A673 (cell line): Measurements from ENCODE around the gene SMIM41.

Experiments used
- EZH2 ChIP-seq: fragments of 200-600 bp; sonication (generic); IDR thresholded peaks from 2 replicates; pipeline ENCODE4 v1.6.1; 2017; ENCODE audit warnings: borderline replicate concordance, low read depth, mild to moderate bottlenecking, mixed read lengths, antibody characterized with exemption, low read length; ENCODE audit not compliant: poor library complexity, severe bottlenecking
- TF ChIP-seq, protein P1 (sequence below): fragments of 300-800, 200-600 bp; sonication (generic); conservative IDR thresholded peaks from 2 replicates; pipeline ENCODE4 v1.5.1; 2017; ENCODE audit warnings: low read depth, mild to moderate bottlenecking, antibody characterized with exemption, low read length, moderate library complexity, mixed read lengths

DNA sequence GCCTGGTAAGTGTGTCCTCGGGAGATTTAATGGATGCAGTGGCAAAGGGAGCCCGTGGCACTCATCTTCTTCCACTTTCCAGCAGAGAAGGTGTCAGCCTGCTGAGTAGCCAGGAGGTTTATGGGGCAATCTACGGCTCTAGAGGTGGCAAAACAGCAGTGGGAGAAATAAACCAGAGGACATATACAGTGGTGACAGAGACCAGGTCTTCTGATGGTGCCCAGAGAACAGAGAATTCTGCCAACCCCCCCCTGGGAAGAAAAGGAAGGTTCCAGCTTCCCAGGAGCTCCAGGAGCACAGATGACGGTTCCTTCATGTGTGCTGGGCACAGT lies 43.0 kb downstream of the SMIM41 start:
- TF ChIP-seq EZH2: no peak
- TF ChIP-seq, protein P1, sequence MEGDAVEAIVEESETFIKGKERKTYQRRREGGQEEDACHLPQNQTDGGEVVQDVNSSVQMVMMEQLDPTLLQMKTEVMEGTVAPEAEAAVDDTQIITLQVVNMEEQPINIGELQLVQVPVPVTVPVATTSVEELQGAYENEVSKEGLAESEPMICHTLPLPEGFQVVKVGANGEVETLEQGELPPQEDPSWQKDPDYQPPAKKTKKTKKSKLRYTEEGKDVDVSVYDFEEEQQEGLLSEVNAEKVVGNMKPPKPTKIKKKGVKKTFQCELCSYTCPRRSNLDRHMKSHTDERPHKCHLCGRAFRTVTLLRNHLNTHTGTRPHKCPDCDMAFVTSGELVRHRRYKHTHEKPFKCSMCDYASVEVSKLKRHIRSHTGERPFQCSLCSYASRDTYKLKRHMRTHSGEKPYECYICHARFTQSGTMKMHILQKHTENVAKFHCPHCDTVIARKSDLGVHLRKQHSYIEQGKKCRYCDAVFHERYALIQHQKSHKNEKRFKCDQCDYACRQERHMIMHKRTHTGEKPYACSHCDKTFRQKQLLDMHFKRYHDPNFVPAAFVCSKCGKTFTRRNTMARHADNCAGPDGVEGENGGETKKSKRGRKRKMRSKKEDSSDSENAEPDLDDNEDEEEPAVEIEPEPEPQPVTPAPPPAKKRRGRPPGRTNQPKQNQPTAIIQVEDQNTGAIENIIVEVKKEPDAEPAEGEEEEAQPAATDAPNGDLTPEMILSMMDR: no peak
